Mononuclear cell (primary cell): ENCODE measurements around the gene KISS1. TPM values are rescaled to one million over a fixed set of nuclear protein-coding genes. Genes with fewer than 3 reads are reported as not detected.

Experiments
- H3K27me3 ChIP-seq: 2 replicates; pipeline ENCODE4 v1.6.0; 2011; ENCODE audit warnings: low read length, control low read depth; ENCODE audit not compliant: insufficient read depth
- H3K4me1 ChIP-seq: 2 replicates; pipeline ENCODE4 v1.5.1; 2011; ENCODE audit warnings: mild to moderate bottlenecking, low read length, control low read depth; ENCODE audit not compliant: insufficient read depth
- H3K4me3 ChIP-seq: 2 replicates; pipeline ENCODE4 v1.5.1; 2011; ENCODE audit warnings: mild to moderate bottlenecking, low read length, moderate library complexity
- H3K9me3 ChIP-seq: 2 replicates; pipeline ENCODE4 v1.5.1; 2011; ENCODE audit warnings: low read depth, mild to moderate bottlenecking, control low read depth, low read length
- total RNA-seq: library from RNA; depleted of rRNA; stranded (reverse); fragments of >200 nt; gene quantifications from one replicate; pipeline ENCODE4 v1.2.3, GENCODE V29; 2012

The KISS1 gene
- total RNA-seq, 1 donor = not detected

- peaks cover 14% of the 10 kb centered on the region for H3K4me1 ChIP-seq
- H3K4me3 ChIP-seq = no peak overlapping the region
- no peaks in the 10 kb centered on the region for H3K9me3 ChIP-seq
- peaks cover 28% of the 10 kb centered on the region for H3K27me3 ChIP-seq
Measured at GRCh38 chr1:204188959-204189639, 7.2 kb downstream of the KISS1 start.

- Histone ChIP-seq H3K9me3 (no peaks in the 10 kb centered on the region), H3K4me1 (peaks cover 14% of the 10 kb centered on the region), H3K4me3 (no peak overlapping the region), H3K27me3 (peaks cover 21% of the 10 kb centered on the region)
Measured at GRCh38 chr1:204186597-204186996, 9.7 kb downstream of the KISS1 start.

GRCh38 chr1:204181116-204181515 lies 15.2 kb downstream of the KISS1 start:
- Histone ChIP-seq H3K4me3 (no peak overlapping the region), H3K27me3 (no peaks in the 10 kb centered on the region), H3K4me1 (no peaks in the 10 kb centered on the region), H3K9me3 (no peaks in the 10 kb centered on the region)

- H3K9me3 ChIP-seq = no peaks in the 10 kb centered on the region
- H3K4me3 ChIP-seq = no peak overlapping the region
- H3K4me1 ChIP-seq = no peaks in the 10 kb centered on the region
- H3K27me3 ChIP-seq = no peaks in the 10 kb centered on the region
Measured at GRCh38 chr1:204180133-204180532, 16.2 kb downstream of the KISS1 start.

- Histone ChIP-seq H3K4me3 (no peak overlapping the region), H3K9me3 (no peaks in the 10 kb centered on the region), H3K4me1 (no peaks in the 10 kb centered on the region), H3K27me3 (no peaks in the 10 kb centered on the region)
Measured at GRCh38 chr1:204178487-204179281, 17.6 kb downstream of the KISS1 start.

GRCh38 chr1:204177133-204177532 lies 19.2 kb downstream of the KISS1 start:
- Histone ChIP-seq H3K9me3 (no peaks in the 10 kb centered on the region), H3K4me3 (no peak overlapping the region), H3K4me1 (no peaks in the 10 kb centered on the region), H3K27me3 (no peaks in the 10 kb centered on the region)

- H3K4me3 ChIP-seq = no peak overlapping the region
- no peaks in the 10 kb centered on the region for H3K9me3 ChIP-seq
- H3K27me3 ChIP-seq = no peaks in the 10 kb centered on the region
- no peaks in the 10 kb centered on the region for H3K4me1 ChIP-seq
Measured at GRCh38 chr1:204176049-204176448, 20.2 kb downstream of the KISS1 start.

- Histone ChIP-seq H3K27me3 (no peaks in the 10 kb centered on the region), H3K4me3 (no peak overlapping the region), H3K9me3 (peaks cover 10% of the 10 kb centered on the region), H3K4me1 (no peaks in the 10 kb centered on the region)
Measured at GRCh38 chr1:204174958-204175357, 21.3 kb downstream of the KISS1 start.

- no peaks in the 10 kb centered on the region for H3K27me3 ChIP-seq
- no peak overlapping the region for H3K4me3 ChIP-seq
- no peaks in the 10 kb centered on the region for H3K4me1 ChIP-seq
- H3K9me3 ChIP-seq = peaks cover 22% of the 10 kb centered on the region
Measured at GRCh38 chr1:204172404-204173029, 23.8 kb downstream of the KISS1 start.

GRCh38 chr1:204171751-204172178 lies 24.5 kb downstream of the KISS1 start:
- no peaks in the 10 kb centered on the region for H3K4me1 ChIP-seq
- H3K9me3 ChIP-seq = peaks cover 22% of the 10 kb centered on the region
- no peaks in the 10 kb centered on the region for H3K27me3 ChIP-seq
- H3K4me3 ChIP-seq = no peak overlapping the region

- Histone ChIP-seq H3K27me3 (no peaks in the 10 kb centered on the region), H3K4me3 (no peak overlapping the region), H3K4me1 (no peaks in the 10 kb centered on the region), H3K9me3 (peaks cover 22% of the 10 kb centered on the region)
Measured at GRCh38 chr1:204170494-204171155, 25.7 kb downstream of the KISS1 start.

GRCh38 chr1:204169858-204170257 lies 26.4 kb downstream of the KISS1 start:
- Histone ChIP-seq H3K27me3 (no peaks in the 10 kb centered on the region), H3K9me3 (peaks cover 22% of the 10 kb centered on the region), H3K4me3 (no peak overlapping the region), H3K4me1 (no peaks in the 10 kb centered on the region)

- Histone ChIP-seq H3K27me3 (no peaks in the 10 kb centered on the region), H3K4me1 (no peaks in the 10 kb centered on the region), H3K9me3 (peaks cover 22% of the 10 kb centered on the region), H3K4me3 (no peak overlapping the region)
Measured at GRCh38 chr1:204167730-204168129, 28.6 kb downstream of the KISS1 start.

- no peaks in the 10 kb centered on the region for H3K4me1 ChIP-seq
- H3K27me3 ChIP-seq = no peaks in the 10 kb centered on the region
- H3K9me3 ChIP-seq = peaks cover 22% of the 10 kb centered on the region
- H3K4me3 ChIP-seq = no peak within 1 kb of the TSS
Measured at GRCh38 chr1:204166219-204166618, 30.1 kb downstream of the KISS1 start, which contains the start of gene REN. TSS of gene REN (minus strand) at chr1:204166337. CDS start at chr1:204166293, 44 bp downstream.
